ENCODE measurements around the gene ATG13.

ATG13 gene

GRCh38 chr11:46700241-46701077 lies 83.1 kb downstream of the ATG13 start, which contains the start of the genes ARHGAP1 and ZNF408 (continued):
- TF ChIP-seq TCF7L2 (IDR thresholded peaks at IDR 0.05; ENCODE audit: borderline replicate concordance, low read depth, low read length) (no peak), PRDM10 (tag by site-specific recombination; IDR thresholded peaks at IDR 0.05) (no peak), ZSCAN18 (tag by site-specific recombination; IDR thresholded peaks at IDR 0.05) (peak; percentile 67; the same call in 1 of the 2 replicates), ZNF529 (tag by site-specific recombination; IDR thresholded peaks at IDR 0.05; ENCODE audit: insufficient replicate concordance) (no peak), ZBTB10 (tag by site-specific recombination; IDR thresholded peaks at IDR 0.05) (no peak), ZNF658 (tag by site-specific recombination; IDR thresholded peaks at IDR 0.05) (no peak), ZNF350 (tag by site-specific recombination; IDR thresholded peaks at IDR 0.05) (no peak), ZNF433 (tag by site-specific recombination; IDR thresholded peaks at IDR 0.05; ENCODE audit: low read depth) (no peak), MYNN (tag by site-specific recombination; IDR thresholded peaks at IDR 0.05; ENCODE audit: borderline replicate concordance) (no peak), ZNF223 (tag by site-specific recombination; IDR thresholded peaks at IDR 0.05) (no peak), MZF1 (tag by site-specific recombination; IDR thresholded peaks at IDR 0.05; ENCODE audit: borderline replicate concordance) (no peak), ZNF596 (tag by site-specific recombination; IDR thresholded peaks at IDR 0.05) (no peak), ZBTB6 (tag by site-specific recombination; IDR thresholded peaks at IDR 0.05) (no peak), ZNF155 (tag by site-specific recombination; IDR thresholded peaks at IDR 0.05) (no peak), ZNF280C (tag by site-specific recombination; IDR thresholded peaks at IDR 0.05) (no peak), ZNF114 (tag by site-specific recombination; IDR thresholded peaks at IDR 0.05) (no peak), ZBTB1 (tag by site-specific recombination; IDR thresholded peaks at IDR 0.05) (no peak), ZNF623 (tag by site-specific recombination; IDR thresholded peaks at IDR 0.05) (peak; percentile 30; the same call in 1 of the 2 replicates), ZNF501 (tag by site-specific recombination; IDR thresholded peaks at IDR 0.05) (peak; percentile 97), ZFP41 (tag by site-specific recombination; IDR thresholded peaks at IDR 0.05; ENCODE audit: borderline replicate concordance) (no peak), ZNF571 (tag by site-specific recombination; IDR thresholded peaks at IDR 0.05) (no peak), ZNF10 (tag by site-specific recombination; IDR thresholded peaks at IDR 0.05) (no peak; the same call in 1 of the 2 replicates), KLF16 (tag by site-specific recombination; IDR thresholded peaks at IDR 0.05) (peak; percentile 98), ZBTB7A (tag by site-specific recombination; IDR thresholded peaks at IDR 0.05; ENCODE audit: low read depth) (0 out of 2 replicates have a peak, but pooled peaks have one; percentile 58), ZNF426 (tag by site-specific recombination; IDR thresholded peaks at IDR 0.05) (no peak)
- TF ChIP-seq, protein P1, sequence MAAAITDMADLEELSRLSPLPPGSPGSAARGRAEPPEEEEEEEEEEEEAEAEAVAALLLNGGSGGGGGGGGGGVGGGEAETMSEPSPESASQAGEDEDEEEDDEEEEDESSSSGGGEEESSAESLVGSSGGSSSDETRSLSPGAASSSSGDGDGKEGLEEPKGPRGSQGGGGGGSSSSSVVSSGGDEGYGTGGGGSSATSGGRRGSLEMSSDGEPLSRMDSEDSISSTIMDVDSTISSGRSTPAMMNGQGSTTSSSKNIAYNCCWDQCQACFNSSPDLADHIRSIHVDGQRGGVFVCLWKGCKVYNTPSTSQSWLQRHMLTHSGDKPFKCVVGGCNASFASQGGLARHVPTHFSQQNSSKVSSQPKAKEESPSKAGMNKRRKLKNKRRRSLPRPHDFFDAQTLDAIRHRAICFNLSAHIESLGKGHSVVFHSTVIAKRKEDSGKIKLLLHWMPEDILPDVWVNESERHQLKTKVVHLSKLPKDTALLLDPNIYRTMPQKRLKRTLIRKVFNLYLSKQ (tag by site-specific recombination; IDR thresholded peaks at IDR 0.05; ENCODE audit: borderline replicate concordance), result no peak

Measured in HEK293 (cell line).